Mesodermal cell (in vitro differentiated cells): ENCODE data around the gene DNAJB7.
"Not testable (repeated sequence)": the region's sequence is repeated elsewhere in the genome, so short reads cannot be mapped to it uniquely, and the experiment has no call there.

Source experiments
- H3K27ac ChIP-seq: 2 replicates; pipeline ENCODE4 v1.7.0; 2013; ENCODE audit warnings: mild to moderate bottlenecking, low read depth, low read length, moderate library complexity; ENCODE audit not compliant: severe bottlenecking
- H3K36me3 ChIP-seq: 2 replicates; pipeline ENCODE4 v1.7.1; 2013; ENCODE audit warnings: mild to moderate bottlenecking, low read length, moderate library complexity; ENCODE audit not compliant: control insufficient read depth, insufficient read depth
- H3K4me1 ChIP-seq: one replicate; pipeline ENCODE4 v1.7.1; 2013; ENCODE audit warnings: mild to moderate bottlenecking, low read length; ENCODE audit not compliant: insufficient read depth, control insufficient read depth, poor library complexity, severe bottlenecking
- H3K4me3 ChIP-seq: 2 replicates; pipeline ENCODE4 v1.7.0; 2013; ENCODE audit warnings: low read length, control low read depth, mild to moderate bottlenecking; ENCODE audit not compliant: insufficient read depth, poor library complexity, severe bottlenecking; ENCODE audit errors: extremely low read depth
- H3K9me3 ChIP-seq: 2 replicates; pipeline ENCODE4 v1.7.1; 2013; ENCODE audit warnings: mild to moderate bottlenecking, low read length, moderate library complexity; ENCODE audit not compliant: control insufficient read depth
- WGBS, 2 experiments: methylation state at CpG; one replicate each; pipeline ENCODE4 v1.1.5; 2013; ENCODE audit warnings: missing lambda C conversion rate in 2 of 2; ENCODE audit not compliant: insufficient coverage in 2 of 2; 5-methylcytosine and 5-hydroxymethylcytosine counted together

DNAJB7 gene

GRCh38 chr22:40874016-40874415, 12.1 kb upstream of the DNAJB7 start:
- peaks cover 47% of the 10 kb centered on the region for H3K36me3 ChIP-seq

GRCh38 chr22:40868379-40868778, 6.5 kb upstream of the DNAJB7 start:
- peaks cover 28% of the 10 kb centered on the region for H3K36me3 ChIP-seq

More at GRCh38 chr22:40874016-40874415, 12.1 kb upstream of the DNAJB7 start:
- Histone ChIP-seq H3K9me3 (no peaks in the 10 kb centered on the region), H3K4me3 (no peak overlapping the region), H3K4me1 (no peaks in the 10 kb centered on the region), H3K27ac (no peak overlapping the region)
- WGBS, 2 experiments = 100% methylated on average over 2 of the region's 3 CpGs

GRCh38 chr22:40867109-40867508, 5.2 kb upstream of the DNAJB7 start:
- Histone ChIP-seq H3K27ac (no peak overlapping the region), H3K9me3 (no peaks in the 10 kb centered on the region), H3K36me3 (peaks cover 27% of the 10 kb centered on the region), H3K4me1 (no peaks in the 10 kb centered on the region), H3K4me3 (no peak overlapping the region)
- WGBS, 2 experiments = 83% methylated on average over 1 of the region's 2 CpGs; no CpG with 5 or more reads in 1 of the 2 experiments

More at GRCh38 chr22:40868379-40868778, 6.5 kb upstream of the DNAJB7 start:
- not testable (repeated sequence) for H3K4me3 ChIP-seq, H3K4me1 ChIP-seq, H3K9me3 ChIP-seq, H3K27ac ChIP-seq
- 81 to 98% methylated on average over 4 to 5 of the region's 6 CpGs for WGBS, 2 experiments

GRCh38 chr22:40862537-40862936, 624 bp upstream of the DNAJB7 start:
- 100% methylated on average over 1 of the region's 2 CpGs for WGBS, 2 experiments
- no peaks in the 10 kb centered on the region for H3K9me3 ChIP-seq
- H3K27ac ChIP-seq = no peak overlapping the region
- no peak overlapping the region for H3K4me3 ChIP-seq
- H3K36me3 ChIP-seq = peaks cover 33% of the 10 kb centered on the region
- no peaks in the 10 kb centered on the region for H3K4me1 ChIP-seq

- Histone ChIP-seq H3K36me3 (peaks cover 28% of the 10 kb centered on the region), H3K27ac (peak overlapping the region; percentile 100), H3K9me3 (no peaks in the 10 kb centered on the region), H3K4me3 (peak overlapping the region; percentile 76), H3K4me1 (peaks cover 9% of the 10 kb centered on the region)
- WGBS, 2 experiments = 7 to 15% methylated on average over 12 to 16 of the region's 18 CpGs
Observed at GRCh38 chr22:40857309-40857855, 4.5 kb downstream of the DNAJB7 start.

GRCh38 chr22:40856513-40857308, 5.2 kb downstream of the DNAJB7 start, which contains the start of the genes ST13 and XPNPEP3:
Gene ST13, minus strand, starts transcription at chr22:40856639. Its CDS starts 99 bp downstream, at chr22:40856540.
Gene XPNPEP3, plus strand, starts transcription at chr22:40857148. Its CDS starts 34 bp downstream, at chr22:40857182.
- Histone ChIP-seq H3K27ac (peak within 1 kb of the TSS; percentile 100), H3K36me3 (peaks cover 28% of the 10 kb centered on the region), H3K9me3 (no peaks in the 10 kb centered on the region), H3K4me1 (peaks cover 9% of the 10 kb centered on the region), H3K4me3 (peak within 1 kb of the TSS; percentile 76)
- 0% methylated on average over 46 to 53 of the region's 63 CpGs for WGBS, 2 experiments

- H3K4me3 ChIP-seq = peak overlapping the region; percentile 76
- WGBS, 2 experiments = 0 to 1% methylated on average over 15 to 18 of the region's 29 CpGs
- peaks cover 27% of the 10 kb centered on the region for H3K36me3 ChIP-seq
- H3K9me3 ChIP-seq = no peaks in the 10 kb centered on the region
- peak overlapping the region; percentile 100 for H3K27ac ChIP-seq
- H3K4me1 ChIP-seq = peaks cover 9% of the 10 kb centered on the region
Observed at GRCh38 chr22:40855979-40856512, 5.9 kb downstream of the DNAJB7 start.

- Histone ChIP-seq H3K9me3 (no peaks in the 10 kb centered on the region), H3K36me3 (peaks cover 25% of the 10 kb centered on the region), H3K27ac (peak overlapping the region; percentile 100), H3K4me3 (peak overlapping the region; percentile 76), H3K4me1 (peaks cover 9% of the 10 kb centered on the region)
- WGBS, 2 experiments = 57 to 67% methylated on average over 7 to 11 of the region's 20 CpGs
Observed at GRCh38 chr22:40855071-40855978, 6.6 kb downstream of the DNAJB7 start.

- no peaks in the 10 kb centered on the region for H3K9me3 ChIP-seq
- H3K27ac ChIP-seq = no peak overlapping the region
- peaks cover 32% of the 10 kb centered on the region for H3K36me3 ChIP-seq
- H3K4me3 ChIP-seq = peak overlapping the region; percentile 76
- H3K4me1 ChIP-seq = peaks cover 9% of the 10 kb centered on the region
- 67 to 80% methylated on average over 1 of the region's 3 CpGs for whole genome bisulfite sequencing, 2 experiments
Observed at GRCh38 chr22:40853961-40854360, 8.0 kb downstream of the DNAJB7 start.

- peaks cover 37% of the 10 kb centered on the region for H3K36me3 ChIP-seq
- peak overlapping the region; percentile 18 for H3K4me3 ChIP-seq
- no peak overlapping the region for H3K27ac ChIP-seq
- peaks cover 9% of the 10 kb centered on the region for H3K4me1 ChIP-seq
- 100% methylated on average over 1 of the region's 1 CpG; no CpG with 5 or more reads in 1 of the 2 experiments for WGBS, 2 experiments
- H3K9me3 ChIP-seq = no peaks in the 10 kb centered on the region
Observed at GRCh38 chr22:40853333-40853732, 8.6 kb downstream of the DNAJB7 start.
